A549 (cell line): Measurements from ENCODE around the gene GUCY1A2.

Experiments
- CTCF ChIP-seq: fragments of >200 bp; sonication (Bioruptor Twin); formaldehyde crosslinking; IDR thresholded peaks from 3 replicates; pipeline ENCODE4 v1.5.1; 2016
- ESRRA ChIP-seq: fragments of 150-350 bp; IDR thresholded peaks from 2 replicates; pipeline ENCODE4 v1.6.1; 2014; ENCODE audit warnings: mild to moderate bottlenecking, low read length, borderline replicate concordance
- HDAC2 ChIP-seq: fragments of 200-600 bp; sonication (generic); IDR thresholded peaks from 2 replicates; pipeline ENCODE4 v1.6.1; 2016
- POLR2A ChIP-seq: IDR thresholded peaks from 2 replicates; pipeline ENCODE4 v1.6.1; 2012; ENCODE audit warnings: mild to moderate bottlenecking, low read length
- ZFP36 ChIP-seq: fragments of 450-650 bp; IDR thresholded peaks from 2 replicates; pipeline ENCODE4 v1.6.1; 2014; ENCODE audit warnings: borderline replicate concordance; ENCODE audit not compliant: partially characterized antibody

DNA sequence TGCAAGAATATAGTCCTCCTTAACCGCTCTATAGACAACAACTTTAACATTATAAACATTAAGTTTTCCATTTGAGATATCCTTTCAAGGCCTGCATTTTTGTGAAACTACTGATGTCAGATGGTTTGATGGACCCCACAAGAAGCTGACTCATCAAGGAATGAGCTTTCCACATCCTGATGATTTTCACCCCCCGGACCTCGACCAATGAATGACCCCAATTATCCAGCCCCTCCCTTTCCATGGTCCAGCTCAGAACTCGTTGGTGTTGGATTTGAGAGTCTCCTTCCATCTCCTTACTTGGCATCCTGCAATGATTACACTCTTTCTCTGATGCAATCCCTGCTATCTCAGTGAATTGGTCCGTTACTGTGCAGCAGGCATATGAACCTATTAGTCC is 31.8 kb upstream of the GUCY1A2 start:
- TF ChIP-seq ZFP36 (no peak), CTCF (no peak), POLR2A (no peak), HDAC2 (no peak), ESRRA (no peak)
